Astrocyte (in vitro differentiated cells and primary cell): ENCODE measurements around the gene MAPK8IP2. TPM values are rescaled to one million over a fixed set of nuclear protein-coding genes. Genes with fewer than 3 reads are reported as not detected.

Experiments
- DNase-seq: peaks from one replicate; pipeline ENCODE4 v3.0.0-alpha.2; 2010; ENCODE audit warnings: low read depth
- FAIRE-seq: peaks from 2 replicates; lab custom pipeline; 2011; peaks lifted over from hg19 to GRCh38; lab: Jason Lieb, UNC
- H2AFZ ChIP-seq: 2 replicates; pipeline ENCODE4 v1.6.0; 2012; ENCODE audit warnings: low read depth, low read length, inconsistent platforms
- H3K27ac ChIP-seq: 2 replicates; pipeline ENCODE4 v1.5.1; 2011; ENCODE audit warnings: low read depth, low read length, inconsistent platforms
- H3K27me3 ChIP-seq: 2 replicates; pipeline ENCODE4 v1.6.0; 2011; ENCODE audit warnings: low read length, inconsistent platforms; ENCODE audit not compliant: insufficient read depth
- H3K36me3 ChIP-seq: 2 replicates; pipeline ENCODE4 v1.5.1; 2011; ENCODE audit warnings: low read length, inconsistent platforms; ENCODE audit not compliant: insufficient read depth
- H3K4me1 ChIP-seq: 2 replicates; pipeline ENCODE4 v1.5.1; 2011; ENCODE audit warnings: low read length, inconsistent platforms; ENCODE audit not compliant: insufficient read depth
- H3K4me2 ChIP-seq: 2 replicates; pipeline ENCODE4 v1.6.0; 2012; ENCODE audit warnings: low read length, inconsistent platforms
- H3K4me3 ChIP-seq: 2 replicates; pipeline ENCODE4 v1.5.1; 2011; ENCODE audit warnings: low read depth, mild to moderate bottlenecking, low read length, inconsistent platforms; ENCODE audit not compliant: insufficient read depth
- H3K79me2 ChIP-seq: 2 replicates; pipeline ENCODE4 v1.6.0; 2012; ENCODE audit warnings: mild to moderate bottlenecking, low read length, inconsistent platforms; ENCODE audit not compliant: insufficient read depth
- H3K9ac ChIP-seq: 2 replicates; pipeline ENCODE4 v1.6.0; 2012; ENCODE audit warnings: mild to moderate bottlenecking, low read length, inconsistent platforms
- H3K9me3 ChIP-seq: 2 replicates; pipeline ENCODE4 v1.5.1; 2012; ENCODE audit warnings: low read depth, mild to moderate bottlenecking, low read length, inconsistent platforms; ENCODE audit not compliant: insufficient read depth
- H4K20me1 ChIP-seq: 2 replicates; pipeline ENCODE4 v1.6.0; 2012; ENCODE audit warnings: low read length, inconsistent platforms; ENCODE audit not compliant: insufficient read depth
- H3K27ac Mint-ChIP-seq: one replicate; pipeline ENCODE4 v1.8.0; 2021; ENCODE audit warnings: mild to moderate bottlenecking, mixed read lengths; ENCODE audit not compliant: unreplicated experiment
- H3K27me3 Mint-ChIP-seq: one replicate; pipeline ENCODE4 v1.8.0; 2021; ENCODE audit warnings: low read depth, mixed read lengths; ENCODE audit not compliant: unreplicated experiment
- H3K36me3 Mint-ChIP-seq: one replicate; pipeline ENCODE4 v1.8.0; 2021; ENCODE audit warnings: low read depth, mixed read lengths; ENCODE audit not compliant: unreplicated experiment
- H3K4me1 Mint-ChIP-seq: one replicate; pipeline ENCODE4 v1.8.0; 2021; ENCODE audit warnings: low read depth, mixed read lengths; ENCODE audit not compliant: unreplicated experiment
- H3K4me3 Mint-ChIP-seq: one replicate; pipeline ENCODE4 v1.8.0; 2021; ENCODE audit warnings: mild to moderate bottlenecking, moderate library complexity, mixed read lengths; ENCODE audit not compliant: unreplicated experiment
- H3K9me3 Mint-ChIP-seq: one replicate; pipeline ENCODE4 v1.8.0; 2021; ENCODE audit warnings: mild to moderate bottlenecking, mixed read lengths; ENCODE audit not compliant: unreplicated experiment
- CTCF ChIP-seq: IDR thresholded peaks from 2 replicates; pipeline ENCODE4 v1.5.1; 2011; ENCODE audit warnings: low read depth, mild to moderate bottlenecking, inconsistent platforms, low read length, moderate library complexity; ENCODE audit not compliant: insufficient read depth
- EZH2 ChIP-seq: IDR thresholded peaks from 2 replicates; pipeline ENCODE4 v1.6.1; 2012; ENCODE audit warnings: mild to moderate bottlenecking, low read length, inconsistent platforms; ENCODE audit not compliant: insufficient read depth
- total RNA-seq: library from RNA; stranded (reverse); gene quantifications from 2 replicates; pipeline ENCODE4 v1.2.1, GENCODE V29; 2021

Gene MAPK8IP2
- total RNA-seq, 1 donor from 2014 or later = 4.7 TPM

GRCh38 chr22:50583294-50583861, 17.2 kb upstream of the MAPK8IP2 start:
- peaks cover 5% of the 10 kb centered on the region for H3K36me3 Mint-ChIP-seq
- H3K4me1 Mint-ChIP-seq = peaks cover 3% of the 10 kb centered on the region

GRCh38 chr22:50584106-50585096, 16.2 kb upstream of the MAPK8IP2 start:
- TF ChIP-seq EZH2 (no peak), CTCF (no peak)
- H3K4me1 ChIP-seq = peaks cover 11% of the 10 kb centered on the region
- Mint-ChIP-seq H3K27ac (peak overlapping the region; percentile 15), H3K4me1 (peaks cover 1% of the 10 kb centered on the region), H3K4me3 (peak overlapping the region; percentile 86), H3K36me3 (peaks cover 5% of the 10 kb centered on the region), H3K9me3 (peaks cover 4% of the 10 kb centered on the region), H3K27me3 (peaks cover 17% of the 10 kb centered on the region)
- H4K20me1 ChIP-seq = no peaks in the 10 kb centered on the region
- H3K27me3 ChIP-seq = no peaks in the 10 kb centered on the region
- H3K4me3 ChIP-seq = no peak overlapping the region
- H3K79me2 ChIP-seq = peaks cover 6% of the 10 kb centered on the region
- H3K4me2 ChIP-seq = no peak overlapping the region
- H3K9me3 ChIP-seq = no peaks in the 10 kb centered on the region
- FAIRE-seq (no peak), DNase-seq (no peak)
- no peaks in the 10 kb centered on the region for H3K36me3 ChIP-seq
- no peak overlapping the region for H3K27ac ChIP-seq
- H2AFZ ChIP-seq = no peak overlapping the region
- H3K9ac ChIP-seq = no peak overlapping the region

More at GRCh38 chr22:50583294-50583861, 17.2 kb upstream of the MAPK8IP2 start:
- Histone ChIP-seq H3K27ac (no peak overlapping the region), H3K9me3 (no peaks in the 10 kb centered on the region), H3K36me3 (no peaks in the 10 kb centered on the region), H3K4me2 (peak overlapping the region; percentile 97), H3K9ac (peak overlapping the region; percentile 81), H3K79me2 (peaks cover 6% of the 10 kb centered on the region), H3K4me1 (peaks cover 11% of the 10 kb centered on the region), H4K20me1 (no peaks in the 10 kb centered on the region), H3K27me3 (peaks cover under 1% of the 10 kb centered on the region), H3K4me3 (peak overlapping the region; percentile 75), H2AFZ (peak overlapping the region; percentile 78)
- Mint-ChIP-seq H3K27me3 (peaks cover 17% of the 10 kb centered on the region), H3K4me3 (peak overlapping the region; percentile 86), H3K27ac (peak overlapping the region; percentile 15), H3K9me3 (peaks cover 1% of the 10 kb centered on the region)
- no peak for FAIRE-seq
- TF ChIP-seq CTCF (no peak), EZH2 (no peak)
- no peak for DNase-seq
